H9 (cell line): Measurements from ENCODE around the gene PHF21A. TPM values are rescaled to one million over a fixed set of nuclear protein-coding genes. Genes with fewer than 3 reads are reported as not detected.
A peak's percentile ranks its signal among the peaks of the same experiment; 100 is the strongest.

Experiments
- DNase-seq: peaks from one replicate; pipeline ENCODE4 v3.0.0-alpha.2; 2017
- H2AFZ ChIP-seq: one replicate; pipeline ENCODE4 v1.6.1; 2013; ENCODE audit warnings: mild to moderate bottlenecking, low read length, control low read depth, moderate library complexity
- H2AK5ac ChIP-seq: 2 replicates; pipeline ENCODE4 v1.6.1; 2013; ENCODE audit warnings: low read length, control low read depth, mixed read lengths; ENCODE audit not compliant: insufficient read length
- H2BK120ac ChIP-seq: one replicate; pipeline ENCODE4 v1.6.1; 2013; ENCODE audit warnings: low read depth, mild to moderate bottlenecking, low read length, control low read depth, inconsistent platforms; ENCODE audit not compliant: poor library complexity, severe bottlenecking
- H2BK12ac ChIP-seq: 2 replicates; pipeline ENCODE4 v1.6.1; 2013; ENCODE audit warnings: low read length, control low read depth, mixed read lengths, low read depth; ENCODE audit not compliant: insufficient read length
- H2BK15ac ChIP-seq: 2 replicates; pipeline ENCODE4 v1.6.1; 2013; ENCODE audit warnings: low read depth, low read length, control low read depth
- H2BK20ac ChIP-seq: one replicate; pipeline ENCODE4 v1.6.1; 2013; ENCODE audit warnings: low read depth, mild to moderate bottlenecking, low read length, control low read depth, inconsistent platforms; ENCODE audit not compliant: poor library complexity, severe bottlenecking
- H2BK5ac ChIP-seq: 2 replicates; pipeline ENCODE4 v1.6.1; 2013; ENCODE audit warnings: low read length, control low read depth, mixed read lengths; ENCODE audit not compliant: insufficient read length
- H3K14ac ChIP-seq: 2 replicates; pipeline ENCODE4 v1.6.1; 2013; ENCODE audit warnings: low read length, control low read depth; ENCODE audit not compliant: insufficient read depth
- H3K18ac ChIP-seq: 2 replicates; pipeline ENCODE4 v1.6.1; 2013; ENCODE audit warnings: low read depth, mild to moderate bottlenecking, mixed read lengths, low read length, control low read depth; ENCODE audit not compliant: insufficient read length
- H3K23ac ChIP-seq: 2 replicates; pipeline ENCODE4 v1.6.1; 2013; ENCODE audit warnings: low read length, control low read depth, mixed read lengths, low read depth; ENCODE audit not compliant: insufficient read length
- H3K23me2 ChIP-seq: 2 replicates; pipeline ENCODE4 v1.6.1; 2013; ENCODE audit warnings: low read depth, mild to moderate bottlenecking, mixed read lengths, low read length, control low read depth; ENCODE audit not compliant: insufficient read length, poor library complexity, severe bottlenecking
- H3K27ac ChIP-seq: 2 replicates; pipeline ENCODE4 v1.5.1; 2013; ENCODE audit warnings: low read length, control low read depth, mixed read lengths, low read depth; ENCODE audit not compliant: insufficient read length
- H3K27me3 ChIP-seq: 2 replicates; pipeline ENCODE4 v1.6.1; 2013; ENCODE audit warnings: low read length, control low read depth, inconsistent platforms; ENCODE audit not compliant: insufficient read depth
- H3K4ac ChIP-seq: 2 replicates; pipeline ENCODE4 v1.6.1; 2013; ENCODE audit warnings: low read depth, mild to moderate bottlenecking, control low read depth, inconsistent platforms, low read length, moderate library complexity
- H3K4me1 ChIP-seq: 2 replicates; pipeline ENCODE4 v1.6.1; 2013; ENCODE audit warnings: low read length, control low read depth, inconsistent platforms; ENCODE audit not compliant: insufficient read depth
- H3K4me2 ChIP-seq: 2 replicates; pipeline ENCODE4 v1.6.1; 2013; ENCODE audit warnings: low read length, control low read depth, mixed read lengths; ENCODE audit not compliant: insufficient read length, insufficient read depth
- H3K56ac ChIP-seq: 2 replicates; pipeline ENCODE4 v1.6.1; 2013; ENCODE audit warnings: low read depth, mild to moderate bottlenecking, mixed read lengths, low read length, control low read depth; ENCODE audit not compliant: insufficient read length
- H3K79me1 ChIP-seq: 2 replicates; pipeline ENCODE4 v1.6.1; 2013; ENCODE audit warnings: low read depth, mild to moderate bottlenecking, moderate library complexity, low read length, control low read depth, inconsistent platforms; ENCODE audit not compliant: insufficient read depth, poor library complexity, severe bottlenecking
- H3K79me2 ChIP-seq: 2 replicates; pipeline ENCODE4 v1.6.1; 2013; ENCODE audit warnings: low read length, control low read depth, inconsistent platforms; ENCODE audit not compliant: insufficient read depth
- H3K9ac ChIP-seq: 2 replicates; pipeline ENCODE4 v1.6.1; 2013; ENCODE audit warnings: low read length, control low read depth, mixed read lengths; ENCODE audit not compliant: insufficient read length; ENCODE audit errors: extremely low read depth
- H3K9me3 ChIP-seq: one replicate; pipeline ENCODE4 v1.6.1; 2013; ENCODE audit warnings: low read depth, low read length, inconsistent platforms; ENCODE audit not compliant: control insufficient read depth
- H3T11ph ChIP-seq: one replicate; pipeline ENCODE4 v1.6.1; 2013; ENCODE audit warnings: mild to moderate bottlenecking, low read length, control low read depth, inconsistent platforms
- H4K20me1 ChIP-seq: one replicate; pipeline ENCODE4 v1.6.1; 2013; ENCODE audit not compliant: control insufficient read depth, insufficient read length, insufficient read depth
- H4K5ac ChIP-seq: 2 replicates; pipeline ENCODE4 v1.6.1; 2013; ENCODE audit warnings: low read depth, mild to moderate bottlenecking, mixed read lengths, low read length, control low read depth; ENCODE audit not compliant: insufficient read length
- H4K8ac ChIP-seq: replicated peaks from 2 replicates; pipeline ENCODE4 v1.6.1; 2013; ENCODE audit warnings: low read length, control low read depth, mixed read lengths, low read depth; ENCODE audit not compliant: insufficient read length
- H4K91ac ChIP-seq: 2 replicates; pipeline ENCODE4 v1.6.1; 2013; ENCODE audit warnings: low read depth, mild to moderate bottlenecking, moderate library complexity, mixed read lengths, low read length, control low read depth; ENCODE audit not compliant: insufficient read length
- H3K27ac Mint-ChIP-seq, 3 experiments: 2 replicates in 2 of 3; 3 replicates in 1 of 3; pipeline ENCODE4 v1.8.0; 2020 to 2021; ENCODE audit warnings: mixed read lengths in 3 of 3, mild to moderate bottlenecking in 1 of 3, moderate library complexity in 1 of 3
- H3K27me3 Mint-ChIP-seq: 2 replicates; pipeline ENCODE4 v1.8.0; 2021; ENCODE audit warnings: low read depth, mild to moderate bottlenecking, moderate library complexity, mixed read lengths
- H3K36me3 Mint-ChIP-seq, 3 experiments: 2 replicates in 2 of 3; 3 replicates in 1 of 3; pipeline ENCODE4 v1.8.0; 2020 to 2021; ENCODE audit warnings: low read depth in 3 of 3, mixed read lengths in 3 of 3; ENCODE audit not compliant: insufficient read depth in 1 of 3
- H3K4me1 Mint-ChIP-seq, 2 experiments: 2 replicates each; pipeline ENCODE4 v1.8.0; 2020; ENCODE audit warnings: mixed read lengths in 2 of 2
- H3K4me3 Mint-ChIP-seq, 2 experiments: 2 replicates in 1 of 2; 3 replicates in 1 of 2; pipeline ENCODE4 v1.8.0; 2020 to 2021; ENCODE audit warnings: mild to moderate bottlenecking in 2 of 2, mixed read lengths in 2 of 2, moderate library complexity in 1 of 2
- H3K9me3 Mint-ChIP-seq, 2 experiments: 2 replicates in 1 of 2; 3 replicates in 1 of 2; pipeline ENCODE4 v1.8.0; 2020; ENCODE audit warnings: mild to moderate bottlenecking in 2 of 2, mixed read lengths in 2 of 2, moderate library complexity in 1 of 2
- CTCF ChIP-seq: fragments of 200-600 bp; sonication (generic); conservative IDR thresholded peaks from 3 replicates; pipeline ENCODE4 v1.8.0; 2021; ENCODE audit warnings: antibody characterized with exemption, mild to moderate bottlenecking
- WGBS: extraction: QIAGEN DNeasy Blood & Tissue Kit; methylation state at CpG from one replicate; pipeline ENCODE4 v1.1.7; 2013; ENCODE audit warnings: missing lambda C conversion rate, low lambda C conversion rate, mixed read lengths; ENCODE audit not compliant: insufficient read length; ENCODE audit errors: extremely low coverage; 5-methylcytosine and 5-hydroxymethylcytosine counted together
- total RNA-seq: library from RNA; stranded (reverse); gene quantifications from 2 replicates; pipeline ENCODE4 v1.2.1, GENCODE V29; 2021

PHF21A gene
- total RNA-seq, 1 experiment from 2014 or later, result 33.8 TPM

- H4K8ac ChIP-seq, result no peak overlapping the region
- no peaks in the 10 kb centered on the region for H3K27me3 ChIP-seq
- no peaks in the 10 kb centered on the region for H3K9me3 ChIP-seq
- H2AK5ac ChIP-seq, result no peak overlapping the region
- no peak overlapping the region for H3K4me2 ChIP-seq
- H3K56ac ChIP-seq, result no peak overlapping the region
- H2BK120ac ChIP-seq, result no peak overlapping the region
- no peak overlapping the region for H4K5ac ChIP-seq
- H2BK20ac ChIP-seq, result no peak overlapping the region
- peaks cover 3 to 6% (median 3%) of the 10 kb centered on the region in 3 experiments for H3K36me3 Mint-ChIP-seq
- no peak for TF ChIP-seq CTCF
- H3K79me2 ChIP-seq, result no peaks in the 10 kb centered on the region
- no peaks in the 10 kb centered on the region for H4K20me1 ChIP-seq
- peak overlapping the region in 1 of 3 experiments; percentile 46; a peak in 3 of 7 replicates for H3K27ac Mint-ChIP-seq
- H3K9ac ChIP-seq, result no peak overlapping the region
- H3K4me1 Mint-ChIP-seq, result peaks cover 38 to 43% of the 10 kb centered on the region in 2 experiments
- no peak overlapping the region for H3K27ac ChIP-seq
- no peak overlapping the region for H3K14ac ChIP-seq
- no peaks in the 10 kb centered on the region for H3K79me1 ChIP-seq
- H3K23ac ChIP-seq, result no peak overlapping the region
- H2BK5ac ChIP-seq, result no peak overlapping the region
- WGBS, result no CpG with 5 or more reads among the region's 1 CpG
- no peaks in the 10 kb centered on the region for H3K23me2 ChIP-seq
- no peaks in the 10 kb centered on the region for H3K27me3 Mint-ChIP-seq
- no peak overlapping the region for H3K4ac ChIP-seq
- no peak overlapping the region for H2BK12ac ChIP-seq
- no peak overlapping the region for H2BK15ac ChIP-seq
- H3K4me1 ChIP-seq, result peaks cover 3% of the 10 kb centered on the region; the same call in 1 of the 2 replicates
- no peak overlapping the region for H3K4me3 Mint-ChIP-seq
- DNase-seq, result no peak
- H4K91ac ChIP-seq, result no peak overlapping the region
- no peak overlapping the region for H2AFZ ChIP-seq
- peaks cover 4 to 7% of the 10 kb centered on the region in 2 experiments; a peak in 4 of 5 replicates for H3K9me3 Mint-ChIP-seq
- H3T11ph ChIP-seq, result no peak overlapping the region
- H3K18ac ChIP-seq, result no peak overlapping the region
These were observed 111.2 kb downstream of the PHF21A start for GRCh38 chr11:46010100-46010499.
